Natural killer cell (primary cell): Measurements from ENCODE around the gene RNF130. TPM values are rescaled to one million over a fixed set of nuclear protein-coding genes. Genes with fewer than 3 reads are reported as not detected.

Experiments
- ATAC-seq, 3 donors: fragments of 150-1000 bp in 2 of 3; fragments of 200-7000 bp in 1 of 3; cut with Tn5 transposase; 1 replicate in 1 of 3; 2 replicates in 2 of 3; pipeline ENCODE4 v1.10.0; 2021; ENCODE audit warnings: mild to moderate bottlenecking in 2 of 3, moderate library complexity in 2 of 3
- DNase-seq, 2 donors: peaks; one replicate each; pipeline versions ENCODE4 v3.0.0 to v3.0.0-alpha.2; 2013 to 2021; ENCODE audit warnings: mixed read lengths in 1 of 2
- H3K27ac ChIP-seq: one replicate; pipeline ENCODE4 v1.5.1; 2013; ENCODE audit warnings: mild to moderate bottlenecking, low read length
- H3K27me3 ChIP-seq: one replicate; pipeline ENCODE4 v1.6.1; 2013; ENCODE audit warnings: low read length; ENCODE audit not compliant: control insufficient read depth, insufficient read depth
- H3K36me3 ChIP-seq: one replicate; pipeline ENCODE4 v1.6.1; 2013; ENCODE audit warnings: low read length; ENCODE audit not compliant: control insufficient read depth, insufficient read depth
- H3K4me1 ChIP-seq: one replicate; pipeline ENCODE4 v1.6.1; 2013; ENCODE audit warnings: low read length; ENCODE audit not compliant: control insufficient read depth, insufficient read depth
- H3K4me3 ChIP-seq: one replicate; pipeline ENCODE4 v1.5.1; 2013; ENCODE audit warnings: low read length
- H3K9me3 ChIP-seq: one replicate; pipeline ENCODE4 v1.6.1; 2013; ENCODE audit warnings: low read length; ENCODE audit not compliant: control insufficient read depth, insufficient read depth
- H3K27ac Mint-ChIP-seq, 2 donors: one replicate each; pipeline ENCODE4 v1.8.0; 2022; ENCODE audit warnings: mild to moderate bottlenecking in 2 of 2, mixed read lengths in 2 of 2, moderate library complexity in 1 of 2
- H3K27me3 Mint-ChIP-seq, 2 donors: one replicate each; pipeline ENCODE4 v1.8.0; 2022; ENCODE audit warnings: low read depth in 2 of 2, mixed read lengths in 2 of 2
- H3K36me3 Mint-ChIP-seq: one replicate; pipeline ENCODE4 v1.8.0; 2022; ENCODE audit warnings: mixed read lengths
- H3K4me1 Mint-ChIP-seq, 2 donors: one replicate each; pipeline ENCODE4 v1.8.0; 2022; ENCODE audit warnings: mixed read lengths in 2 of 2
- H3K4me3 Mint-ChIP-seq: one replicate; pipeline ENCODE4 v1.8.0; 2022; ENCODE audit warnings: mild to moderate bottlenecking, moderate library complexity, mixed read lengths
- H3K9me3 Mint-ChIP-seq, 2 donors: one replicate each; pipeline ENCODE4 v1.8.0; 2022; ENCODE audit warnings: mixed read lengths in 2 of 2
- WGBS: methylation state at CpG from one replicate; pipeline ENCODE4 v1.1.7; 2013; ENCODE audit warnings: missing lambda C conversion rate; ENCODE audit not compliant: insufficient coverage; 5-methylcytosine and 5-hydroxymethylcytosine counted together
- intact Hi-C: fragments of 100-400 bp; cut with micrococcal nuclease; formaldehyde crosslinking; loops from one replicate; pipeline ENCODE4 v1.14.2; 2022
- total RNA-seq, 4 donors: library from RNA; stranded (reverse); fragments of 120-200 nt in 1 of 4; gene quantifications; one replicate each; pipeline versions ENCODE4 v1.2.3 to v1.2.4, GENCODE V29; 2013 to 2022
- TF ChIP-seq, protein P1 (sequence below): fragments of 200-600 bp; IDR thresholded peaks from one replicate; pipeline ENCODE4 v1.8.0; 2022; ENCODE audit warnings: antibody characterized with exemption

Gene RNF130
- total RNA-seq, 3 donors from 2014 or later (not counting 1 experiment from before 2014, with no cell fraction given), result 24.4 to 35.0 (median 25.5) TPM

DNA sequence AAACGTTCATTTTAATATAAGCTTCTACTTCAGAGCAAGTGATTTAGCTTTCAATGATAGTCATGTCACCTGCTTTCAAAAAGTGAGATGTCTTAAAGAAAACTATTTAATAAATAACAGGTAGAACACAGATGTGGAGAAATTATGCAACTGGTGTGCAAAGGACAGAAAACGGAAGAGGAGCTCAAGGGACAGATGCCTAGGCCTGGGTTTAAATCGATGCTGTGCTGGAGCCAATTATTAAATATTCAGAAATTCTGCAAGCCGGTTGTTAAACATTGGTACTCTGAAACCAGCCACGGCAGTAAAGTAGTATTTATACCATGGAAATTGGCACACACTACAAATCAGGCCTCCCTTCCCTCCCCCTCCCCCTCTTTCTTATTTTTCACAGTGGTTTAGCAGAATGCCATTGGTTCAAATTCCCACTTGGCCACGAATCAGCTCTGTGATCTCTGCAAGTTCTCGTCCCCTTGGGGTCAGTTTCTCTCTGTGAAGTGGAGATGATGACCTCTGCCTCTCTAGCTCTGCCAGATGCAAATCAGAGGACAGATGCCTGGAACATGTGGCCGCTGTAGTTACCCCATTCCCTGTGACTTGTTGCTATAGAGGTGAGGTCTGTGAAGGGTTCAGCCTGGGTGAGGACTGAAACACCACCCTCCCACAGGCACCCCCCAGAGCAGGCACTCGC lies 6.2 kb upstream of the RNF130 start:
- peaks cover 12% of the 10 kb centered on the region for H3K27me3 ChIP-seq
- H3K4me3 ChIP-seq, result no peak overlapping the region
- 92% methylated on average over 8 of the region's 9 CpGs for WGBS
- ATAC-seq, result no peak
- H3K27ac Mint-ChIP-seq, result no peak overlapping the region
- peaks cover 32 to 33% of the 10 kb centered on the region in 2 donors for H3K27me3 Mint-ChIP-seq
- DNase-seq, result no peak
- H3K36me3 Mint-ChIP-seq, result no peaks in the 10 kb centered on the region
- no peaks in the 10 kb centered on the region for H3K9me3 ChIP-seq
- H3K36me3 ChIP-seq, result no peaks in the 10 kb centered on the region
- no peak overlapping the region for H3K27ac ChIP-seq
- no peaks in the 10 kb centered on the region for H3K9me3 Mint-ChIP-seq
- intact Hi-C loops, result no loop called here
- TF ChIP-seq, protein P1, sequence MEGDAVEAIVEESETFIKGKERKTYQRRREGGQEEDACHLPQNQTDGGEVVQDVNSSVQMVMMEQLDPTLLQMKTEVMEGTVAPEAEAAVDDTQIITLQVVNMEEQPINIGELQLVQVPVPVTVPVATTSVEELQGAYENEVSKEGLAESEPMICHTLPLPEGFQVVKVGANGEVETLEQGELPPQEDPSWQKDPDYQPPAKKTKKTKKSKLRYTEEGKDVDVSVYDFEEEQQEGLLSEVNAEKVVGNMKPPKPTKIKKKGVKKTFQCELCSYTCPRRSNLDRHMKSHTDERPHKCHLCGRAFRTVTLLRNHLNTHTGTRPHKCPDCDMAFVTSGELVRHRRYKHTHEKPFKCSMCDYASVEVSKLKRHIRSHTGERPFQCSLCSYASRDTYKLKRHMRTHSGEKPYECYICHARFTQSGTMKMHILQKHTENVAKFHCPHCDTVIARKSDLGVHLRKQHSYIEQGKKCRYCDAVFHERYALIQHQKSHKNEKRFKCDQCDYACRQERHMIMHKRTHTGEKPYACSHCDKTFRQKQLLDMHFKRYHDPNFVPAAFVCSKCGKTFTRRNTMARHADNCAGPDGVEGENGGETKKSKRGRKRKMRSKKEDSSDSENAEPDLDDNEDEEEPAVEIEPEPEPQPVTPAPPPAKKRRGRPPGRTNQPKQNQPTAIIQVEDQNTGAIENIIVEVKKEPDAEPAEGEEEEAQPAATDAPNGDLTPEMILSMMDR, result no peak
- peaks cover 12 to 17% of the 10 kb centered on the region in 2 donors for H3K4me1 Mint-ChIP-seq
- peaks cover 22% of the 10 kb centered on the region for H3K4me1 ChIP-seq
- H3K4me3 Mint-ChIP-seq, result no peak overlapping the region

DNA sequence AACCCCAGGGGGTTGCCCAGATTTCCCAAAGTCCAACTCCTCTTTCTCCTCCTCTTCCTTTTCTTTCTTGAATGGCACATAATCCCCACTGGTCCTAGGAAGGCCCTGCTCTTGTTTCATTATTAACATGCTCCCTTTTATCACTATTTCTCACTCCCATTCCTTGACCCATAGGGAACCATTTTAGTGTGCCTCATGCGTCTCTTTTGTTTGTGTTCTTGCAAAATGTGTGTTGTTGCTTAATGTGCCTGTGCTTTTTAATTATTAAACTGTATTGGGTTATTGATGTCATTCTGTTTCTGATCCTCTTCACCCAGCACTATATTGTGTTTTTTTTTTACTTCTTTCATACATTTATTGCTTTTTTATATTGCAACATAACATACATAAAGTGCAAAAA lies 4.1 kb upstream of the RNF130 start:
- intact Hi-C loops, result no loop called here
- no peak overlapping the region for H3K27ac Mint-ChIP-seq
- TF ChIP-seq, protein P1, result no peak
- H3K27me3 ChIP-seq, result peaks cover 5% of the 10 kb centered on the region
- H3K4me3 ChIP-seq, result no peak overlapping the region
- DNase-seq, result no peak
- no peak overlapping the region for H3K27ac ChIP-seq
- no peaks in the 10 kb centered on the region for H3K36me3 ChIP-seq
- H3K9me3 ChIP-seq, result no peaks in the 10 kb centered on the region
- H3K27me3 Mint-ChIP-seq, result peaks cover 29 to 33% of the 10 kb centered on the region in 2 donors
- peaks cover 28% of the 10 kb centered on the region for H3K4me1 ChIP-seq
- no CpG with 5 or more reads among the region's 1 CpG for WGBS
- peak overlapping the region; percentile 30 for H3K4me3 Mint-ChIP-seq
- H3K36me3 Mint-ChIP-seq, result no peaks in the 10 kb centered on the region
- H3K9me3 Mint-ChIP-seq, result no peaks in the 10 kb centered on the region
- peaks cover 22 to 31% of the 10 kb centered on the region in 2 donors for H3K4me1 Mint-ChIP-seq
- no peak for ATAC-seq

- Mint-ChIP-seq H3K36me3 (no peaks in the 10 kb centered on the region), H3K4me1 (peaks cover 29 to 35% of the 10 kb centered on the region in 2 donors), H3K9me3 (no peaks in the 10 kb centered on the region), H3K27me3 (peaks cover 24 to 30% of the 10 kb centered on the region in 2 donors), H3K27ac (no peak overlapping the region), H3K4me3 (peak overlapping the region; percentile 22)
- no peaks in the 10 kb centered on the region for H3K9me3 ChIP-seq
- H3K27ac ChIP-seq, result no peak overlapping the region
- H3K4me3 ChIP-seq, result no peak overlapping the region
- TF ChIP-seq, protein P1, result no peak
- H3K36me3 ChIP-seq, result no peaks in the 10 kb centered on the region
- H3K27me3 ChIP-seq, result peaks cover 5% of the 10 kb centered on the region
- peaks cover 21% of the 10 kb centered on the region for H3K4me1 ChIP-seq
- WGBS, result 83% methylated on average over 3 of the region's 4 CpGs
- ATAC-seq, result no peak
- no peak for DNase-seq
- intact Hi-C loops, result loop anchor here (5.0 kb wide), 2 partner anchors 67 to 522 kb away; partner anchors contain the start of gene RUFY1
These were observed 2.9 kb upstream of the RNF130 start for GRCh38 chr5:180074462-180074861.
